Measurements from ENCODE around the gene ELL.

The ELL gene

DNA sequence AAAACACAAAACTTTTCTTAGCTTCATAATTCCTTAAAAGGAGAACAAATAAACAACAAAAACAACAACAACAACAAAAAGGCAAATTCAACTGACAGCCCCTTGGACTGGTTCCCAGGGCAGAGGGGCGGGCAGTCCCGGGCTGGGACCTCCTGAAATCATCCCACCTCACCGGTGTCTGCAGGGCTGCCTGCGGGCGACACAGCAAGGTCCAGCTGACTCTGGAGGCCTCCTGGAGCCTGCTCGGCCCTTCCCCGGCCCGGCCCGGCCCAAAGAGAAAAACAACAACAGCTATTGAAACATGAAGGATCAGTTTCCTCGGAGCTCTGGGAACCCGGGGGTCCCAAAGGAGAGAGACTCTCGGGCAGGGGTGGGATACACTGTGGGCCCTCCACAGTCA is 78.9 kb downstream of the ELL start:
- no peak for DNase-seq

DNA sequence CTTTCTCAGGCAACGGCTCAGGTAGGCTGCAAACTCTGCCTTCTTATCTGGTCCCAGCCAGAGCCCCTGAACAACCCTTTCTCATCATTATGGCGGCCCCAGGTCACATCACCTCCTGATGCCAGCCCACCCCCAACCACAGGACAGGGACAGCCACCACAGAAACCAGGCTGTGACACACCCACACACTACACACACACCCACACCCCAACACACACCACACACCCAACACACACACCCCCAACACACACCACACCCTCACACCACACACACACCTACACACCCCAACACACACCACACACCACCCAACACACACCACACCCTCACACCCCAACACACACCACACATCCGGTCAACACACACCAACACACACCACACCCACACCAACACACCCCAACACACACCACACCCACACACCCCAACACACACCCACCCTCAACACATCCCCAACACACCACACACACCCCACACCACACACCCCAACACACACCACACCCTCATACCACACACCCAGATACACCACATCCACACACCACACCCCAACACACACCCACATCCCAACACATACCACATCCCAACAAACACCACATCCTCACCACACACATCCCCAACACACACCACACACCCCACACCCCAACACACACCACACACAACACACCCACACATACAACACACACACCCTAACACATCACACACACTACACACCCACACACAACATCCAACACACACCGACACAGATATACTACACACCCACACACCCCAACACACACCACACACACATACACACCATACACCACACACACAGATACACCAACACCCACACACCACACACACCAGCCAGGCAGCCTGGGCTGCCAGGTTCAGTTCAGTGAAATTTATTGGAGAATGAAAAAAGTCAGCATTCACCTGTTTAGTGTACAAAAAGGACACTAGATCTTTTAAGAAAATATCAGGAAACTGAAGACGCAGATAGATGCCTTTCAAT is 79.8 kb downstream of the ELL start:
- peak; percentile 57 for DNase-seq

DNA sequence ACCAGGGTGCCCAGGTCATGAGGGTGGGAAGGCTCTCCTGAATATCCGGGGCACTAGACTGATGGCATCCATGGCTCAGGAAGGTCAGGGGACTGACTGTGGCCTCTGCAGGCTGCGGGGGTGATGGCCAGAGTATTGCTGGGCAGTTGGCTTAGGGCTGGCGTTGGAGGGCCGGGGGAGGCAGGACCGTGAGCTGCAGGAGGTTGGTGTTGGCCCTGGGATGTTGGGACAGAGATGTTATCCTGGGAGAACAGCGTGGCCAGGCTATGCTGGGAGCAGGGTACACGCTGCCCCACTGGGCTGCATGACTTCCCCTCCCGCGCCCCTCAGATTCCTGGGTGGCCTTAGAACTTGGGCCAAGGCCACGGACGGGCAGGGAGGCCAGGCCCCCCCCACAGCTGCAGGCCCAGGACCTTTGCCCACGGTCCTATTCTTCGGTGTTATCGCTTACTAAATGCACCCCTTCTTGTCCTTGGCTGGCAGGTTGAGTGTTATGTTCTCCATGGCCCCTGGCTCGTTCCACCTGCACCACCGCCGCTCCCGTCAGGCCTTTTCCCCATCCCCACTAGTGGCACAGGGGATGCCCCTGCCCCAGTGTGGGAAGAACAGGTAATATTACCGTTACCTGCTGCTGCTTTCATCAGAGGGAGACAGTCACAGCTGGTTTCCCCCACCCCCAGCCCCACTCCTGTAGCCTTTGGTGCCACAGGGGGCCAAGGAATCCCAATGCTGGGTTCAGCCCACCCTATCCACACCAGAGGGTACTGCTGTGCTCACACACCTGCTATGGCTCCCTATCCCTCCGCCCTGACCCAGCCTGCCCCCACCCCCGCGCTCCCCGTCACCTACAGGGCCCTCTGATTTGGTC is 80.7 kb downstream of the ELL start:
- no peak for DNase-seq

DNA sequence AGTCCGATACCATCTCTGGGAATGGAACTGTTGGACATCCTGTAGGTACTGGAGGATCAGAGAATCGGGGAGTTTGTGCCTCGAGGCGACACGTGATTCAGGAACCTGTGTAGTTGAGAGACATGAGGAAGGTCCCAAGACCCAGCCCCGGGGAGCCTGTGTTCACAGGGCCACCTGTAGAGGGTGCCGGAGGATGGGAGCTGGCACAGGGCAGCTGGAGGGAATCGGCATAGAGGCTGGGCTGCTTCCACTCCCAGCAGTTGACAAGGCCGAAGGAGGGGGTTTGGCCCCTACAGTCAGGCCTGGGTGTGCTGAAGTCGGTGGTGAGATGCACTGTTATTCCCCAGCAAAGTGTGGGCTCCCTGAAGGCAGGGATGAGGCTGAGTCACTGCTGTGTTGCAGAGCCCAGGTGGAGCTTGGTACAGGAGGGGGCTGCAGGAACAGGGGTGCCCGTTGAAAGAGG is 81.4 kb downstream of the ELL start:
- peak; percentile 30 for DNase-seq

DNA sequence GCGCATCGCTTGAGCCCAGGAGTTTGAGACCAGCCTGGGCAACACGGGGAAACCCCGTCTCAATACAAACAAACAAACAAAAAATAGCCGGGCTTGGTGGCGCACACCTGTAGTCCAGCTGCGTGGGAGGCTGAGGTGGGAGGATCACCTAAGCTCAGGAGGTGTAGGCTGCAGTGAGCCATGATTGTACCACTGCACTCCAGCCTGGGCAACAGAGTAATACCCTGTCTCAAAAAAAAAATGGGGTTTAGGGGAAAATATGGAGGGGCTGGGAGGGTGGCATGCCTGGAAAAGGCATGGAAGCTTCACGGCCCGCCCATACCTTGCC is 82.0 kb downstream of the ELL start:
- DNase-seq = no peak

DNA sequence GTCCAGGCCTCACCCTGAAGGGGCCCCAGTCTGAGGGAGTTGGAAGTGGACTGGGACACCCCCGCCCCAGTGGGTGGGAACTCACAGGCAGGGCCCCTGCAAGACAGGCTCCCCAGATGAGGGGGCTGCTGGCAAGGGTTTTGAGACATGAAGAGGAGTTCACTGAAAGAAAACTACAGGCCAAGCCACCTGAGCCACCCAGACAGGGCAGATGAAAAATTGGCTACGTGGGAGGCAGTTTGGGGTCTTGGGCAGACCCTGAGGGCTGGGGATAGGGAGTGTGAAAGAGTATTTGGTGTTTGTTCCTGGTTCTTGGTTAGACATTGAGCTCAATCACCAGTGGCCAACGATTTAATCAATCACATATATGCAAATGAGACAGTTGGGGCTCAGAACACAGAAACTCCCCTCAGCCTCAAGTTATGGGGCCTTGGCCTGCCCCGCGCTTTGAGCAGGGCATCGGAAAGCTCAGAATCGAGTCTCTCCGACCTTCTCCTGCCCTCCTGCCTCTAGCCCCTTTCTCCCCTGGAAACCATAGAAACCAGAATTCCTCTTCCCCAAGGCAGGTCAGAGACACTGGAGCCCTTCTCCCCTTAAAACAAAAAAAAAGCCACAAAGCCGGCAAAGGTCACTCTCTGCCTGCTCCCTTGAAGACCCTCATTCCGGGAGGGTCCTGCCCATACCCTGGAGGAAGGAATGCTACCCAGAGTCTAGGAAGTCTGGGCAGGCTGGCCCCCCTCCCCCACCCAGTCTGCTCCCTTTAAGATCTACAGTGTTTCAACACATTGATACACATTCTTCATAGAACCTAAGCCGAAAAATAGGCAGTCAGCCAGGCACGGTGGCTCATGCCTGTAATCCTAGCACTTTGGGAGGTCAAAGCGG is 82.6 kb downstream of the ELL start:
- DNase-seq = no peak

DNA sequence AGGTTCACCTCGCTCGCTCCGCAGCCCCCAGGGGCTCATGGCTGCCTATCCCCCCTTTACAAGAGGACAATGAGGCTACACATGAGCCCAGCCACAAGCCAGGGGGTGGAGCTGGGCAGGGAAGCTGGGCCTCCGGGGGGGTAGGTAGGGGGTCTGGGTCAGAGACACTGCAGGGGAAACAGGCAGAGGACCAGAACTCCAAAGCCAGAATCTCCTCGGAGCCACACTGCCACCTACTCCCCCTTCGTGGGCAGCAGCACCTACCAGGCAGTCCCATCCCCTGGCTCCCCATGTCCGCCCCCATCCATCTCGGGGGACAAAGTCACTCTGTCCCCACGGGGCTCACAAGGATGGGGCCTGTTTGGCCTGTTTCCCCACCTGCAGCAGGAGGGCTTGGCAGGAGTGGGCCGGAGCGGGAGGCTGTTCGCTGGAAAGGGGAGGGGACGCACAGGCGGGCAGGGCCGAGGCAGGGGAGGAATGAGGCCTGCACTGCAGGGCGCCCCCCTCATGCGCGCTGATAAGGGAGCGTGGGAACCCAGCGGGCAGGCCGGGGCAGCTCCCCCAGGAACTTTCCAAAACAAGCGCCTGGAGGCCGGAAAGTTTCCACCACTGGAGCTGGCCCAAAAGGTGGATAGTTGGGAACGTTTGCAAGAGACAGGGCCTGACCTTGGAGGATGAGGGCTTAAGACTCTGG is 83.4 kb downstream of the ELL start:
- no peak for DNase-seq

DNA sequence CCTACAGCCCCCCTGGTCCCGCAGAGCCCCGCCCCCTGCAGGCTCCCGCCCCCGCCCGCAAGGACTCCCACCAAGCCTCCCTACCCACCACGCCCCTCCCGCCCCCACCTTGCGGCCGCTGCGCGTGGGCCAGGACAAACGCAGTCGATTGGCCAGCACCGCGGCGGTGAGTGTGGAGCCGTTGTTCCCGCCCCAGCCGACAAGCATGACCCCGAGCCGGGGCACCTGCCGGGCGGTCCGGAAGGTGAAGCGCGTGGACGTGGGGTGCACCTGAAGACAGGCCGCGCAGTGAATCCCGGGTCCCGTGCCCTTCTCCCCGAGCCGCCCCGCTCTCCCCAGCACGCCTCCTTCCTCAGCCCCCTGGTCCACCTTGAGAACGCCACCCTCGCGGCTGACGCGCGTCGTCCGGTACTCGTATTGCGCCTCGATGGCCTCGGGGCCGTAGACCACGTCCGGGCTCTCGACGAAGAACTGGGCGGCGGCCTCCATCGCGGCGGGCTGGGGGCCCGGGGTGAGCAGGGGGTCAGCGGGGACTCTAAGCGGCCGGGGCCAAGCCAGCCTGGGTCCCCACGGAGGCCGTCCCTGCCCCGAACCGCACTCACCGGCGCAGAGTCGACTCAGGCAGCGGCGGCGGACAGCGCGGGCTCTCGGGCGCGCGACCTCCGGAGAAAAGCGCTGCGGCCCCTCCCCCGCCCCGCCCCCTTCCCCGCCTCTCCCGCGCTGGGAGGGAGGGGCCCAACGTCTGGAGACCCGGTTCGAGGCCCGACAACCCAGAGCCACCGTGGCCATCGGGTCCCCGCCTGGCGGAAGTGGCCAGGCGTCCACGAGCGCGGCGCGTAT is 84.2 kb downstream of the ELL start, which contains the start of gene ISYNA1:
TSS of gene ISYNA1 (minus strand) at position 643 of the 840 bp plus-strand sequence. CDS start at position 489, 154 bp downstream.
- DNase-seq = peak; percentile 53

DNA sequence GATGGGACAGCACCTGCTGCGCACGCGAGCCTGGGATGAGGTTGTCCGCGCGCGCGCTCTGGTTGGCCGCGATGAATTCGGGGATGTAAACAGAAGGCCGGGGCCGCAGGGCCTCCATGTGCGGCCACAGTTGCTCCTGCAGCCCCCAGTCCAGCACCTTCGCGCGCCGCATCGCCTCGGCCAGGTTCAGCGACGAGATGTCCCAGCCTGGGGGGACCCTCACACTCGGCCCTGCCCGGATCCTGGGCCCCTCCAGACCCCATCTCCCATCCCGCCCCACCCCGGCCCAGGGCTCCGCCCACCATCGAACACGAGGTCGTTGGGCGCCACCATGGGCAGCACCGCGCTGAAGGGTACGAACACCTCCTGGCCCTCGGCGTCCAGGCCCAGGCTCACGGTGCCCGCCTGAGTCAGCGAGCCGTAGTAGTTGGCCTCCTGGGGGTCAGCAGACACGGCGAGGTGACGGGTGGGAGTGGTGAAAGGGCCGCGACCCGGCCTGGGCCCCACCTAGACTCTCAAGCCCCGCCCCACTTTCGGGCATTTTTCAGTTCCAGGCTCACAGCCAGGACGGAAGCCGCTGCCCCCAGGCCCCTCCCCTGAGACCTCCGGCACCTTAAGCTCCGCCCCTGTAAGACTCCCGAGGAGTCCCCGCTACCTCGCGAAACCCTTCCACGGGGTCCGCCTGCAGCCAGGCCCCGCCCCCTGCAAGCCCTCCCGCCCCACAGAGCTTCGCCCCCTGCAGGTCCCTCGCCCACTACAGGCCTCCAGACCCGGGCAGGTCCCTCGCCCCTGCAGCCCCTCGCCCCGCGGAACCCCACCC is 85.0 kb downstream of the ELL start:
- peak; percentile 89 for DNase-seq

DNA sequence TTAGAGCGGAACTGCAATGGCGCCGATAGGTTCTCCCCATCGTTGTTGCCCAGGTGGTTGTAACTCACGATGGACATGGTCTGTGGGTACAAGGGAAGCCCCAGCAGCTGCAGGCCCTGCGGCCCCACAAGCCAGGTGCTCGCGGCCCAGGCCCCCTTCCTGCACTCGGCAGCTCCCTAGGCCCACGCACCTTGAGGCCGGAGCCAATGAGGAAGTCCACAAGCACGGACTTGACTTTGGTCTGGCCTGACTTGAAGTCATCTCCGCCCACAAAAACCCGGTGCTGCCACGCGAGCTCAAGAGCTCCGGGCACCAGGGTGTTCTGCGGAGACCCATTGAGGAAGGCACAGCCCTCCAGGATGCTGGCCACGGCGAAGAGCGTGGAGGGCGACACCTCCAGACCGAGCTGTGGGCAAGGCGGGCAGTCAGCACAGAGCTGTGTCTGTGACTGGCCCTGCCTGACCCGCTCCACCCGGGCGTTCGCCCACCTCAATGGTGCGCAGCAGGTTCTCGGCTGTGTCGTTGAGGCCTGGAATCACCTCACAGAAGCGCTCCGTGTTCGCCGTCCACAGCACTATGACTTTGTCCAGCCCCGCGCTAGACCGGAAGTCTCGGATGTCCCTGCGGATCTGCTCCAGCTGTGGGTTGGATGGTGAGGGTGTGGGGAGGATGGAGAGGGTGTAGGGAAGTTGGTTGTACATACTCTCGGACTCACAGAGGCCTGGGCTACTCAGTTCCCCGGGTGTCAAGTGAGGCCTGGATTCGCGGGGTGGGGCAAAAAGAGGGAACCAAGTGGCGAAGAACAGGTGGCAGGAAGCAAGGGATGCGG is 85.8 kb downstream of the ELL start:
- no peak for DNase-seq

DNA sequence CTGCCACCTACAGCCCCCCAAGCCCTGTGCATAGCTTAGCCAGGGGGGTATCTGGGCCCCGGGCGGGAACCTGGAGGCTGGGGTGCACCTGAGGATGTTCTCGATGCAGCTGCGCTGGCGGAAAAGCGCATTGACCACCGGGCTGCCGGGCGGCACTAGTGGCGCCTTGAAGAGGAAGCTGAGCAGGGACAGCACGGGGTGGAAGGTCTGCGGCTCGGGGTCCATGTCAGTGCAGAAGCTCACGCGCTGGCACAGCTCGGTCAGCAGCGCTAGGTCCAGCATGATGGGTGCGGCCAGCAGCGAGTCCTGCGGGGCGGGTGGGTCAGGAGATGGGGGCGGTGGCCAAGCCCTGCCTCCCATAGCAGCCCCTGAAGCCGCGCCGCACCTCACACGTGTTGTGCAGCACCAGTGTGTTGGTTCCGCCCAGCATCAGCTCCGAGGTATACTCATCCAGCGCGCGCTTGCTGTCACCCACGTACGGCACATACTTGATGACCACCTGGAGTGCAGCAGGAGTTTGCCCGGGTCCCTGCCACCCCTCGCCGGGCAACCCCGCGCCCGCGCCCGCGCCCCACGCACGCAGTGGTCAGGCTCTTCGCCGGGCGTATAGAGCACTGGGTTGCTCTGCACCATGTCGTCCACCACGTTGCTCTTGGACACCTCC is 86.6 kb downstream of the ELL start:
- no peak for DNase-seq

DNA sequence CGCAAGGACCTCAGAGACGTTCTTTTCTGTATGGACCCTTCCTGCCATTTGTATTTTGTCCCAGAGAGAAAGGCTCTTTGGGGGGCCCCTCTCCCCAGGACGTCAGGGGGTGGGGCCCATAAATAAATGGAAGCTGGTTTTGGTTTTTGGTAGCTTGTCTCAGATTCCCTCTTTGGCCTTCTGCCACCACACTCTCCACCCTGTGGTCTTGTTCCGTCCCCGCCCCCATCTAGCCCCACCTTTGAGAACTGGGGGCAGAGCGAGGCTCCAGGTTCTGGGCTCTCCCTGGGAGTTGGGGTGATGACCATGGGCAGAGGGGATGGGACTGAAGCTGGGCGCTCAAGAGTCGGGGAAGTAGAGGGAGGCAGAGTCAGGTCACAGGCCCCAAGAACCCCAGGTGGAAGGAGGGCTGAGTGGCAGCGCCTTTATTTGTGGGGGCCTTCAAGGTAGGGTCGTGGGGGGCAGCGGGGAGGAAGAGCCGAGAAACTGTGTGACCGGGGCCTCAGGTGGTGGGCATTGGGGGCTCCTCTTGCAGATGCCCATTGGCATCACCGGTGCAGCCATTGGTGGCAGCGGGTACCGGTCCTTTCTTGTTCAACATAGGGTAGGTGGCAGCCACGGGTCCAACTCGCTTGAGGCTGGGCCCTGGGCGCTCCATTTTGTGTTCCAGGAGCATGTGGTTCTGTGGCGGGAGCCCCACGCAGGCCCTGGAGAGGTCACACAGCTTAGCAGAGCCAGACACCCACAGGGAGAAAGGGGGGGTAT is 87.3 kb downstream of the ELL start:
- DNase-seq = no peak

DNA sequence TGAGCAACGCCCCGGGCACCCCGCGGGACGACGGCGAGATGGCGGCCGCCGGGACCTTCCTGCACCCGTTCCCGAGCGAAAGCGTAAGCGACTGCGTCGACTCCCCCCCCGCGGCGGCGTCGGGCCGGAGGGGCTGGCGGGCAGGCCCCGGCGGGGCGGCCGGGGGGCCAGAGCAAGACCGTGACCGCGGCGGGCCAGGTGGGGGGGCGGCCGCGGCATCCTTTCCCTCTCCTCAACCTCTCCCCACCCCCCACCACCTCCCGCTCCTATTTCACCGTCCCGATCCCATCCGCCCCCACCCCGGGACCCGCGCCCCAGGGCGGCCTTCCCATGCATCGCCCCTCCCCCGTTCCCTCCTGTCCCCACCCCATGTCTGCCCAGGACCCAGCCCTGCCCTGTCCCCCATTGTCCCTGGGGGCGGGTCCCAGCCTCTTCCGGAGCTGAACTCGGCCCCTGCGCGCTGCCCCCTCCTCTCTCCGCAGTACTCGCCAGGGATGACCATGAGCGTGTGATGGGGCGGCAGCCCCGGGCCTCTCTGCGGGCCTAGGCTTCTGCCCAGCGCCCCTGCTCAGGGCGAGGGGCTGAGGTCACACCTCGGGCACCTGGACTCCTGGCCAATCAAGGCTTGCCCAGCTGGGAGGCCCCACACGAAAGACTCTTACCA is 88.0 kb downstream of the ELL start:
- no peak for DNase-seq

DNA sequence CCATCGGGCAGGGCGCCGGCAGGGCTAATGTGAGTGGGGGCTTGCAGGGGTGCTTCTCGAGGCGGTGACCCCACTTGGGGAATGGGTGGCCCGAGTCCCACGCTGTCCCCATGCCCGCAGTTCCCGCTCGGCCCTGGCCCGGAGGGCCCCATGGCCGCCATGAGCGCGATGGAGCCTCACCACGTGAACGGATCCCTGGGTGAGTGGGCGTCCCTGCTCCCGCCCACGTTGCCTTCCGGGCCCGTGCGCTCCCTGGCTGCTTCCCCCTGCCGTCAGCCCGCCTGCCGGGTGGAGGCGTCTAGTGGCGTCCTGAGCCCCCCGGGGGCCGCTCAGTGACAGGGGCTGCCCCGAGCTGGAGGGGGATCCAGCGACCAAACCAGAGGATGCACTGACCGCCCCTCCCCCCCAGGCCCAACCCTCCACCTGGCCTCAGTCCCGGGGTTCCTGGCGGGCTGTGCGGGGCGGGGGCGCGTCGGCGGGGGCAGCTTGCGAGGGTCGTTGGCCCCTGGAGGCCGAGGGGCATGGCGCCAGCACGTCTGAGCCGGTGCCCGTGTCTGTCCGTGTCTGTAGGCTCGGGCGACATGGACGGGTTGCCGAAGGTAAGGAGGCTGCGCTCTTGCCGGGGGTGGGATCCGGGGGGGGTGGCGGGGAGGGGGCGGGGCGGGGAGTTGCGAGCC is 88.7 kb downstream of the ELL start:
- DNase-seq = peak; percentile 66

DNA sequence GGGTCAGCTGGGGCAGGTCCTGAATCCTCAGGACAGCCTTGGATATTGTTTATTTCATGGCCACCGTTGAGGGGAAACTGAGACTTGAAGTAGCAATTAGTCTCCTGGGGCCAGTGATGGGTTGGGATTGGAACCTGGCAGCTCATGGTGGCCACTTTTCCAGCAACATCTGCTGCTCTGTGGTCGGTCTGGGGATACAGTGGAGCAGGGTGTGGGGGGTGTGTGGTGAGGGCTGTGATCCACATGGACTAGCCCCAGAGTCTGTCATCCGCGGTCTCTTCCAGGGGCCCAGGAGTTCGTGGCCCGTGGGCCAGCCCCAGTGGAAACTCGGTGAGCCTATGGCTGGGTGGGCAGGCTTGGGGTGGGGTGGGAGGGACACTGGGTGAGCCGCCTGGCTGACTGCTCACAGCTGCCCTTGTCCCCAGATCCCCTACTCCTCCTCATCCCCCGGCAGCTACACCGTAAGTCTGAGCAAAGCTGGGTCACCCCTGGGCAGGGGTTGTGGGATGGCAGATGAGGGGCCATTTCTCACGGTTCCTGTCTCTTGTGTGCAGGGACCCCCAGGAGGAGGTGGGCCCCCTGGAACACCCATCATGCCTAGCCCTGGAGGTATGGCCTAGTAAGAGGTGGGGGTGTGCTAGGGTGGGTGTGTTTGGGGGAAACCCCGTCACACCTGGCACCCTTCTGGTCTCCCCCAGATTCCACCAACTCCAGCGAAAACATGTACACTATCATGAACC is 89.4 kb downstream of the ELL start:
- no peak for DNase-seq

All from CD4-positive, alpha-beta T cell treated with Interleukin-15 for 1 hour (primary cell).